Left ventricle myocardium inferior (tissue), 1 donor: ENCODE results near the gene DEUP1. TPM values are rescaled to one million over a fixed set of nuclear protein-coding genes. Genes with fewer than 3 reads are reported as not detected.

ENCODE experiments used
- DNase-seq: peaks from one replicate; pipeline ENCODE4 v3.0.0-alpha.2; 2020
- H3K27ac ChIP-seq: fragments of 200-600 bp; replicated peaks from 2 replicates; pipeline ENCODE4 v1.8.0; 2021
- H3K27me3 ChIP-seq: fragments of 200-600 bp; 2 replicates; pipeline ENCODE4 v1.8.0; 2021; ENCODE audit warnings: low read depth
- H3K36me3 ChIP-seq: fragments of 200-600 bp; 2 replicates; pipeline ENCODE4 v1.8.0; 2021
- H3K4me1 ChIP-seq: fragments of 200-600 bp; 2 replicates; pipeline ENCODE4 v1.8.0; 2021
- H3K4me3 ChIP-seq: fragments of 200-600 bp; 2 replicates; pipeline ENCODE4 v1.8.0; 2021; ENCODE audit warnings: mild to moderate bottlenecking, moderate library complexity
- H3K9me3 ChIP-seq: fragments of 200-600 bp; replicated peaks from 2 replicates; pipeline ENCODE4 v1.8.0; 2021
- intact Hi-C: fragments of 100-400 bp; cut with micrococcal nuclease; formaldehyde crosslinking; loops from one replicate; pipeline ENCODE4 v1.11.0; 2022
- total RNA-seq: library from RNA; stranded (reverse); fragmentation: NEBNext Ultra II Directional; extraction: Animal tissue kit (Norgen Biotek cat#: 25700); gene quantifications from one replicate; pipeline ENCODE4 v1.2.1, GENCODE V29; 2021
- TF ChIP-seq, protein P1 (sequence below): fragments of 200-600 bp; IDR thresholded peaks from 2 replicates; pipeline ENCODE4 v1.8.0; 2021; ENCODE audit warnings: antibody characterized with exemption, mild to moderate bottlenecking, borderline replicate concordance
- donor health status: DM: no; HTN: yes; CAD: no; lungs with severe emphysema.

Gene DEUP1
- total RNA-seq, 1 donor from 2014 or later, result not detected

GRCh38 chr11:93319224-93319839 lies 11.2 kb upstream of the DEUP1 start:
- no peak for DNase-seq
- TF ChIP-seq, protein P1, sequence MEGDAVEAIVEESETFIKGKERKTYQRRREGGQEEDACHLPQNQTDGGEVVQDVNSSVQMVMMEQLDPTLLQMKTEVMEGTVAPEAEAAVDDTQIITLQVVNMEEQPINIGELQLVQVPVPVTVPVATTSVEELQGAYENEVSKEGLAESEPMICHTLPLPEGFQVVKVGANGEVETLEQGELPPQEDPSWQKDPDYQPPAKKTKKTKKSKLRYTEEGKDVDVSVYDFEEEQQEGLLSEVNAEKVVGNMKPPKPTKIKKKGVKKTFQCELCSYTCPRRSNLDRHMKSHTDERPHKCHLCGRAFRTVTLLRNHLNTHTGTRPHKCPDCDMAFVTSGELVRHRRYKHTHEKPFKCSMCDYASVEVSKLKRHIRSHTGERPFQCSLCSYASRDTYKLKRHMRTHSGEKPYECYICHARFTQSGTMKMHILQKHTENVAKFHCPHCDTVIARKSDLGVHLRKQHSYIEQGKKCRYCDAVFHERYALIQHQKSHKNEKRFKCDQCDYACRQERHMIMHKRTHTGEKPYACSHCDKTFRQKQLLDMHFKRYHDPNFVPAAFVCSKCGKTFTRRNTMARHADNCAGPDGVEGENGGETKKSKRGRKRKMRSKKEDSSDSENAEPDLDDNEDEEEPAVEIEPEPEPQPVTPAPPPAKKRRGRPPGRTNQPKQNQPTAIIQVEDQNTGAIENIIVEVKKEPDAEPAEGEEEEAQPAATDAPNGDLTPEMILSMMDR, result no peak
- intact Hi-C loops, result no loop called here
- no peaks in the 10 kb centered on the region for H3K36me3 ChIP-seq
- no peaks in the 10 kb centered on the region for H3K27me3 ChIP-seq
- H3K27ac ChIP-seq, result no peak overlapping the region
- no peaks in the 10 kb centered on the region for H3K4me1 ChIP-seq
- H3K4me3 ChIP-seq, result no peak overlapping the region
- peaks cover 28% of the 10 kb centered on the region for H3K9me3 ChIP-seq

DNA sequence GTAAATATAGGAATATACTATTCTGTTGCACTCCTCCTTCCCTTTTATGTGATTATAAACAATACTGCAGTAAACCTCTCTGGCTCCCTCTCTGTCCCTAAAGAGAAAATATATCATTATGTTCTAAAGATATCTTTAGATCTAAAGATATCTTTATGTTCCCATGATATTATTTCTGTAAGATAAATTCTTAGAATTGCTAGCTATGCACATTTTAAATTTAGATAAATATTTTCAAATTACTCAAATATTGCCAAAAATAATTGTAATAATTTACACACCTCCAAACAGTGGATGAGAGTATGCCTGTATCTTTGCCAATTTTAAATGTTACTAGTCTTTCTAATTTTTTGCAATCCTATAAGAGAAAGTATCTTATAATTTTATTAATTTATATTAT lies 10.3 kb upstream of the DEUP1 start:
- intact Hi-C loops, result no loop called here
- no peak overlapping the region for H3K27ac ChIP-seq
- no peak overlapping the region for H3K4me3 ChIP-seq
- DNase-seq, result no peak
- TF ChIP-seq, protein P1, result no peak
- H3K4me1 ChIP-seq, result no peaks in the 10 kb centered on the region
- H3K36me3 ChIP-seq, result no peaks in the 10 kb centered on the region
- no peaks in the 10 kb centered on the region for H3K27me3 ChIP-seq
- H3K9me3 ChIP-seq, result peaks cover 19% of the 10 kb centered on the region

GRCh38 chr11:93322207-93322606 lies 8.3 kb upstream of the DEUP1 start:
- no peak overlapping the region for H3K27ac ChIP-seq
- no peak for DNase-seq
- no peaks in the 10 kb centered on the region for H3K4me1 ChIP-seq
- TF ChIP-seq, protein P1, result no peak
- H3K4me3 ChIP-seq, result no peak overlapping the region
- peaks cover 19% of the 10 kb centered on the region for H3K9me3 ChIP-seq
- H3K36me3 ChIP-seq, result no peaks in the 10 kb centered on the region
- no peaks in the 10 kb centered on the region for H3K27me3 ChIP-seq
- intact Hi-C loops, result no loop called here

DNA sequence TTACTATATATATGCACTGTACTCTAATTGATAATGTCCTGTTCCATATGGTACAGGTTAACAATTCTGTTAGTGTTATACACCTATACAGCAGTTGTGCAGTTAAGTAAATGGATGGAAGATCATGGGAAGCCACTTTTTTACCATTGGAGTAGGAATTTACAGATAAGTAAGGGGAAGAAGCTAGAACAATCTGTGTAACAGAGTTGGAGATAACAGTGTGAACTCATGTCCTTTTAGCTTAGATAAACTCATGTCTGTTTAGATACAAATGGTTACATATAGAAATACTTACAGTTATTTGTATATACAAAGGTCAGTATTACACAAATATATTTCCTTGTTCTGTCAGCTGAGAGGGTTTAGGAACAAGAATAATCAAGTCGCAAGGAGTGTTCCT lies 6.8 kb upstream of the DEUP1 start:
- TF ChIP-seq, protein P1, result no peak
- H3K4me3 ChIP-seq, result no peak overlapping the region
- no peaks in the 10 kb centered on the region for H3K27me3 ChIP-seq
- intact Hi-C loops, result no loop called here
- no peak overlapping the region for H3K27ac ChIP-seq
- no peak for DNase-seq
- H3K36me3 ChIP-seq, result no peaks in the 10 kb centered on the region
- H3K9me3 ChIP-seq, result peaks cover 11% of the 10 kb centered on the region
- no peaks in the 10 kb centered on the region for H3K4me1 ChIP-seq

DNA sequence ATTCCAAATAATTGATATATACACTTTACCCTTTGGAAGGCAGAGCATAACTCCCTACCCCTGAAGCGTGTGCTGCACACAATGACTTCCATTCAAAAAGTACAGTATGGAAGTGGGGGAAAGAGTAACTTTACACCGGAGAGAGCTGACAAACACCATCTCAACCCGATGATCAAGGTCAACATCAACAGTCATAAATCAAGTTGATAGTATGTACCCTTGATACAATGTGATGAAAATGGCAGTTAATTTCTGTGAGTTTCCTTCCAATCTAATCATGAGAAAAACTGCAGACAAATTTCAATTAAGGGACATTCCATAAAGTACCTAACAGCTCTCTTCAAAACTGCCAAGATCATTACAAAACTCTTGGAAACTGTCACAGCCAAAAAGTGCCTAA lies 6.0 kb upstream of the DEUP1 start:
- intact Hi-C loops, result no loop called here
- DNase-seq, result no peak
- Histone ChIP-seq H3K4me1 (no peaks in the 10 kb centered on the region), H3K27me3 (no peaks in the 10 kb centered on the region), H3K9me3 (peaks cover 3% of the 10 kb centered on the region), H3K4me3 (no peak overlapping the region), H3K27ac (no peak overlapping the region), H3K36me3 (no peaks in the 10 kb centered on the region)
- TF ChIP-seq, protein P1, result no peak
